GM21367 (cell line): ENCODE data around the gene CLDN11.

Experiments
- ATAC-seq: cut with Tn5 transposase; IDR thresholded peaks from one replicate; pipeline ENCODE4 v1.9.1; 2021; ENCODE audit not compliant: unreplicated experiment

CLDN11 gene

GRCh38 chr3:170418422-170419398 is at the start of gene CLDN11:
CLDN11 (plus strand) TSS chr3:170418868; CDS start chr3:170419067, 199 bp downstream.
- ATAC-seq, result no peak

GRCh38 chr3:170368921-170369320 is 49.7 kb upstream of the CLDN11 start:
- no peak for ATAC-seq

GRCh38 chr3:170372190-170372879 is 46.3 kb upstream of the CLDN11 start:
- no peak for ATAC-seq

- no peak for ATAC-seq
These were observed 35.1 kb upstream of the CLDN11 start for GRCh38 chr3:170383567-170383966.

GRCh38 chr3:170386468-170386867 is 32.2 kb upstream of the CLDN11 start:
- ATAC-seq, result no peak

GRCh38 chr3:170387950-170388349 is 30.7 kb upstream of the CLDN11 start:
- no peak for ATAC-seq

GRCh38 chr3:170391108-170391507 is 27.6 kb upstream of the CLDN11 start:
- ATAC-seq, result no peak

GRCh38 chr3:170397685-170398084 is 21.0 kb upstream of the CLDN11 start:
- ATAC-seq, result no peak

- ATAC-seq, result no peak
These were observed 13.6 kb upstream of the CLDN11 start for GRCh38 chr3:170405101-170405500.

GRCh38 chr3:170410428-170411029 is 8.1 kb upstream of the CLDN11 start:
- no peak for ATAC-seq

GRCh38 chr3:170413291-170413690 is 5.4 kb upstream of the CLDN11 start:
- ATAC-seq, result no peak

- peak; percentile 56 for ATAC-seq
These were observed 4.4 kb upstream of the CLDN11 start for GRCh38 chr3:170414202-170414663.

GRCh38 chr3:170417090-170417489 is 1.6 kb upstream of the CLDN11 start:
- no peak for ATAC-seq

GRCh38 chr3:170419557-170420087 is 954 bp downstream of the CLDN11 start:
- ATAC-seq, result no peak

- no peak for ATAC-seq
These were observed 1.7 kb downstream of the CLDN11 start for GRCh38 chr3:170420307-170420821.

GRCh38 chr3:170421111-170421641 is 2.5 kb downstream of the CLDN11 start:
- ATAC-seq, result no peak

GRCh38 chr3:170421758-170422157 is 3.1 kb downstream of the CLDN11 start:
- no peak for ATAC-seq

GRCh38 chr3:170423001-170423615 is 4.4 kb downstream of the CLDN11 start:
- ATAC-seq, result no peak

- ATAC-seq, result no peak
These were observed 6.2 kb downstream of the CLDN11 start for GRCh38 chr3:170424879-170425278.

GRCh38 chr3:170425491-170426239 is 7.0 kb downstream of the CLDN11 start:
- ATAC-seq, result no peak
